Measurements from ENCODE around the gene PTPDC1.

The PTPDC1 gene

GRCh38 chr9:94068257-94068656 lies 16.0 kb upstream of the PTPDC1 start:
- no peak for DNase-seq (ENCODE audit: low read depth, low spot score)
- Histone ChIP-seq H3K4me3 (no peak overlapping the region), H3K27ac (no peak overlapping the region), H3K9ac (ENCODE audit: insufficient read length) (no peak overlapping the region), H3K36me3 (ENCODE audit: insufficient read depth, low read length) (no peaks in the 10 kb centered on the region), H3K9me3 (ENCODE audit: low read depth, low read length) (no peaks in the 10 kb centered on the region)
- TF ChIP-seq EZH2 (IDR thresholded peaks at IDR 0.05) (no peak), FOXP2 (optimal IDR thresholded peaks at IDR 0.05; ENCODE audit: control extremely low read depth, extremely low read length, insufficient read depth) (no peak), POLR2AphosphoS5 (IDR thresholded peaks at IDR 0.05; ENCODE audit: borderline replicate concordance, low read depth, low read length) (no peak)

GRCh38 chr9:94076557-94076956 lies 7.7 kb upstream of the PTPDC1 start:
- Histone ChIP-seq H3K27ac (no peak overlapping the region), H3K9me3 (ENCODE audit: low read depth, low read length) (no peaks in the 10 kb centered on the region), H3K36me3 (ENCODE audit: insufficient read depth, low read length) (no peaks in the 10 kb centered on the region), H3K9ac (ENCODE audit: insufficient read length) (no peak overlapping the region), H3K4me3 (no peak overlapping the region)
- no peak for TF ChIP-seq POLR2AphosphoS5 (IDR thresholded peaks at IDR 0.05; ENCODE audit: borderline replicate concordance, low read depth, low read length)
- TF ChIP-seq EZH2 (IDR thresholded peaks at IDR 0.05) = no peak
- TF ChIP-seq FOXP2 (optimal IDR thresholded peaks at IDR 0.05; ENCODE audit: control extremely low read depth, extremely low read length, insufficient read depth) = no peak
- DNase-seq (ENCODE audit: low read depth, low spot score) = no peak

- H3K4me3 ChIP-seq = no peak overlapping the region
- H3K9me3 ChIP-seq (ENCODE audit: low read depth, low read length) = no peaks in the 10 kb centered on the region
- H3K9ac ChIP-seq (ENCODE audit: insufficient read length) = no peak overlapping the region
- no peaks in the 10 kb centered on the region for H3K36me3 ChIP-seq (ENCODE audit: insufficient read depth, low read length)
- H3K27ac ChIP-seq = no peak overlapping the region
- no peak for TF ChIP-seq FOXP2 (optimal IDR thresholded peaks at IDR 0.05; ENCODE audit: control extremely low read depth, extremely low read length, insufficient read depth)
- TF ChIP-seq EZH2 (IDR thresholded peaks at IDR 0.05) = no peak
- TF ChIP-seq POLR2AphosphoS5 (IDR thresholded peaks at IDR 0.05; ENCODE audit: borderline replicate concordance, low read depth, low read length) = no peak
- DNase-seq (ENCODE audit: low read depth, low spot score) = no peak
Measured at GRCh38 chr9:94078086-94078485, 6.2 kb upstream of the PTPDC1 start.

- Histone ChIP-seq H3K36me3 (ENCODE audit: insufficient read depth, low read length) (no peaks in the 10 kb centered on the region), H3K9me3 (ENCODE audit: low read depth, low read length) (no peaks in the 10 kb centered on the region), H3K27ac (no peak overlapping the region), H3K9ac (ENCODE audit: insufficient read length) (no peak overlapping the region), H3K4me3 (no peak overlapping the region)
- no peak for TF ChIP-seq POLR2AphosphoS5 (IDR thresholded peaks at IDR 0.05; ENCODE audit: borderline replicate concordance, low read depth, low read length)
- TF ChIP-seq FOXP2 (optimal IDR thresholded peaks at IDR 0.05; ENCODE audit: control extremely low read depth, extremely low read length, insufficient read depth) = no peak
- no peak for TF ChIP-seq EZH2 (IDR thresholded peaks at IDR 0.05)
- no peak for DNase-seq (ENCODE audit: low read depth, low spot score)
Measured at GRCh38 chr9:94079236-94079635, 5.0 kb upstream of the PTPDC1 start.

GRCh38 chr9:94080249-94080648 lies 4.0 kb upstream of the PTPDC1 start:
- TF ChIP-seq EZH2 (IDR thresholded peaks at IDR 0.05) (no peak), FOXP2 (optimal IDR thresholded peaks at IDR 0.05; ENCODE audit: control extremely low read depth, extremely low read length, insufficient read depth) (no peak), POLR2AphosphoS5 (IDR thresholded peaks at IDR 0.05; ENCODE audit: borderline replicate concordance, low read depth, low read length) (no peak)
- H3K27ac ChIP-seq = no peak overlapping the region
- no peak overlapping the region for H3K4me3 ChIP-seq
- no peak overlapping the region for H3K9ac ChIP-seq (ENCODE audit: insufficient read length)
- no peak for DNase-seq (ENCODE audit: low read depth, low spot score)
- H3K36me3 ChIP-seq (ENCODE audit: insufficient read depth, low read length) = no peaks in the 10 kb centered on the region
- H3K9me3 ChIP-seq (ENCODE audit: low read depth, low read length) = no peaks in the 10 kb centered on the region

- Histone ChIP-seq H3K36me3 (ENCODE audit: insufficient read depth, low read length) (no peaks in the 10 kb centered on the region), H3K27ac (no peak overlapping the region), H3K9me3 (ENCODE audit: low read depth, low read length) (no peaks in the 10 kb centered on the region), H3K9ac (ENCODE audit: insufficient read length) (no peak overlapping the region), H3K4me3 (no peak overlapping the region)
- TF ChIP-seq FOXP2 (optimal IDR thresholded peaks at IDR 0.05; ENCODE audit: control extremely low read depth, extremely low read length, insufficient read depth) (no peak), POLR2AphosphoS5 (IDR thresholded peaks at IDR 0.05; ENCODE audit: borderline replicate concordance, low read depth, low read length) (no peak), EZH2 (IDR thresholded peaks at IDR 0.05) (no peak)
- no peak for DNase-seq (ENCODE audit: low read depth, low spot score)
Measured at GRCh38 chr9:94081435-94081834, 2.8 kb upstream of the PTPDC1 start.

GRCh38 chr9:94081864-94082463 lies 2.3 kb upstream of the PTPDC1 start:
- Histone ChIP-seq H3K36me3 (ENCODE audit: insufficient read depth, low read length) (no peaks in the 10 kb centered on the region), H3K4me3 (no peak overlapping the region), H3K9ac (ENCODE audit: insufficient read length) (no peak overlapping the region), H3K27ac (no peak overlapping the region), H3K9me3 (ENCODE audit: low read depth, low read length) (no peaks in the 10 kb centered on the region)
- no peak for DNase-seq (ENCODE audit: low read depth, low spot score)
- no peak for TF ChIP-seq POLR2AphosphoS5 (IDR thresholded peaks at IDR 0.05; ENCODE audit: borderline replicate concordance, low read depth, low read length)
- no peak for TF ChIP-seq FOXP2 (optimal IDR thresholded peaks at IDR 0.05; ENCODE audit: control extremely low read depth, extremely low read length, insufficient read depth)
- no peak for TF ChIP-seq EZH2 (IDR thresholded peaks at IDR 0.05)

- Histone ChIP-seq H3K9me3 (ENCODE audit: low read depth, low read length) (no peaks in the 10 kb centered on the region), H3K27ac (no peak overlapping the region), H3K4me3 (no peak overlapping the region), H3K36me3 (ENCODE audit: insufficient read depth, low read length) (no peaks in the 10 kb centered on the region), H3K9ac (ENCODE audit: insufficient read length) (no peak overlapping the region)
- TF ChIP-seq FOXP2 (optimal IDR thresholded peaks at IDR 0.05; ENCODE audit: control extremely low read depth, extremely low read length, insufficient read depth) (no peak), POLR2AphosphoS5 (IDR thresholded peaks at IDR 0.05; ENCODE audit: borderline replicate concordance, low read depth, low read length) (no peak), EZH2 (IDR thresholded peaks at IDR 0.05) (no peak)
- no peak for DNase-seq (ENCODE audit: low read depth, low spot score)
Measured at GRCh38 chr9:94082553-94082952, 1.7 kb upstream of the PTPDC1 start.

GRCh38 chr9:94082956-94083355 lies 1.3 kb upstream of the PTPDC1 start:
- no peak overlapping the region for H3K27ac ChIP-seq
- DNase-seq (ENCODE audit: low read depth, low spot score) = no peak

More at GRCh38 chr9:94082956-94083355, 1.3 kb upstream of the PTPDC1 start:
- Histone ChIP-seq H3K4me3 (no peak overlapping the region), H3K9me3 (ENCODE audit: low read depth, low read length) (no peaks in the 10 kb centered on the region), H3K9ac (ENCODE audit: insufficient read length) (no peak overlapping the region), H3K36me3 (ENCODE audit: insufficient read depth, low read length) (no peaks in the 10 kb centered on the region)
- TF ChIP-seq POLR2AphosphoS5 (IDR thresholded peaks at IDR 0.05; ENCODE audit: borderline replicate concordance, low read depth, low read length) (no peak), EZH2 (IDR thresholded peaks at IDR 0.05) (no peak), FOXP2 (optimal IDR thresholded peaks at IDR 0.05; ENCODE audit: control extremely low read depth, extremely low read length, insufficient read depth) (no peak)

All from SK-N-MC (cell line).